ENCODE measurements around the gene PTPN13.

PTPN13 gene

GRCh38 chr4:86721412-86721811 lies 127.3 kb downstream of the PTPN13 start:
- TF ChIP-seq, protein P1, sequence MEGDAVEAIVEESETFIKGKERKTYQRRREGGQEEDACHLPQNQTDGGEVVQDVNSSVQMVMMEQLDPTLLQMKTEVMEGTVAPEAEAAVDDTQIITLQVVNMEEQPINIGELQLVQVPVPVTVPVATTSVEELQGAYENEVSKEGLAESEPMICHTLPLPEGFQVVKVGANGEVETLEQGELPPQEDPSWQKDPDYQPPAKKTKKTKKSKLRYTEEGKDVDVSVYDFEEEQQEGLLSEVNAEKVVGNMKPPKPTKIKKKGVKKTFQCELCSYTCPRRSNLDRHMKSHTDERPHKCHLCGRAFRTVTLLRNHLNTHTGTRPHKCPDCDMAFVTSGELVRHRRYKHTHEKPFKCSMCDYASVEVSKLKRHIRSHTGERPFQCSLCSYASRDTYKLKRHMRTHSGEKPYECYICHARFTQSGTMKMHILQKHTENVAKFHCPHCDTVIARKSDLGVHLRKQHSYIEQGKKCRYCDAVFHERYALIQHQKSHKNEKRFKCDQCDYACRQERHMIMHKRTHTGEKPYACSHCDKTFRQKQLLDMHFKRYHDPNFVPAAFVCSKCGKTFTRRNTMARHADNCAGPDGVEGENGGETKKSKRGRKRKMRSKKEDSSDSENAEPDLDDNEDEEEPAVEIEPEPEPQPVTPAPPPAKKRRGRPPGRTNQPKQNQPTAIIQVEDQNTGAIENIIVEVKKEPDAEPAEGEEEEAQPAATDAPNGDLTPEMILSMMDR (IDR thresholded peaks at IDR 0.05; ENCODE audit: poor library complexity, severe bottlenecking) = no peak
- DNase-seq (ENCODE audit: low spot score) (no peak), ATAC-seq (ENCODE audit: low read depth) (no peak)
- Histone ChIP-seq H3K27me3 (ENCODE audit: insufficient read depth, poor library complexity, severe bottlenecking) (no peaks in the 10 kb centered on the region), H3K4me3 (ENCODE audit: severe bottlenecking) (no peak overlapping the region), H3K36me3 (ENCODE audit: low read depth) (peaks cover 43% of the 10 kb centered on the region), H3K4me1 (ENCODE audit: insufficient read depth, poor library complexity, severe bottlenecking) (peaks cover 7% of the 10 kb centered on the region), H3K27ac (ENCODE audit: poor library complexity, severe bottlenecking) (no peak overlapping the region), H3K9me3 (ENCODE audit: severe bottlenecking) (no peaks in the 10 kb centered on the region)

DNA sequence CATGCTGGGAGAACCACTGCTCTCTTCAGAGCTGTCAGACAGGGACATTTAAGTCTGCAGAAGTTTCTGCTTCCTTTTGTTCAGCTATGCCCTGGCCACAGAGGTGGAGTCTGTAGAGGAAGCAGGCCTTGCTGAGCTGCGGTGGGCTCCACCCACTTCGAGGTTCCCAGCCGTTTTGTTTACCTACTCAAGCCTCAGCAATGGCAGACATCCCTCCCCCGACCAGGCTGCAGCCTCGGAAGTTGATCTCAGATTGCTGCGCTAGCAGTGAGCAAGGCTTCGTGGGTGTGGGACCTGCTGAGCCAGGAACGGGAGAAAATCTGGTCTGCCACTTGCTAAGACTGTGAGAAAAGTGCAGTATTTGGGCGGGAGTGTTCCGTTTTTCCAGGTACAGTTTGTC lies 136.2 kb downstream of the PTPN13 start:
- TF ChIP-seq, protein P1 (IDR thresholded peaks at IDR 0.05; ENCODE audit: poor library complexity, severe bottlenecking) = no peak
- Histone ChIP-seq H3K27me3 (ENCODE audit: insufficient read depth, poor library complexity, severe bottlenecking) (no peaks in the 10 kb centered on the region), H3K27ac (ENCODE audit: poor library complexity, severe bottlenecking) (no peak overlapping the region), H3K4me1 (ENCODE audit: insufficient read depth, poor library complexity, severe bottlenecking) (no peaks in the 10 kb centered on the region), H3K36me3 (ENCODE audit: low read depth) (peaks cover 34% of the 10 kb centered on the region), H3K4me3 (ENCODE audit: severe bottlenecking) (no peak overlapping the region), H3K9me3 (ENCODE audit: severe bottlenecking) (no peaks in the 10 kb centered on the region)
- ATAC-seq (ENCODE audit: low read depth) (no peak), DNase-seq (ENCODE audit: low spot score) (no peak)

DNA sequence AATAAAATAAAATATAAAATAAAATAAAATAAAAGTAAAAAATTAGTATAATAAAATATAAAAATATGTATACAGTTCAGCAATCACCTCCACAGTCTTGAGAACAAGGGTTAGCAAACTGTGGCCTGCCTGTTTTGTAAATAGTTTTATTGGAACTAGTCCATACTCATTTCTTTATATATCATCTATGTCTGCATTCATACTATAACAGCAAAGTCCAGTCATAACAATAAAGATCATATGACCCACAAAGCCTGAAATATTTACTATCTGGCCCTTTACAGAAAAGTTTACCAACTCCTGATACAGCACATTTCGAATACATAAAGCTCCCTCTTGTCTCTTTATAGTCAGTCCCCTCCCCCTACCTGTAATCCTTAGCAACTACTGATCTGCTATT lies 143.1 kb downstream of the PTPN13 start:
- DNase-seq (ENCODE audit: low spot score) = no peak
- Histone ChIP-seq H3K4me3 (ENCODE audit: severe bottlenecking) (no peak overlapping the region), H3K27ac (ENCODE audit: poor library complexity, severe bottlenecking) (no peak overlapping the region), H3K4me1 (ENCODE audit: insufficient read depth, poor library complexity, severe bottlenecking) (no peaks in the 10 kb centered on the region), H3K36me3 (ENCODE audit: low read depth) (peaks cover 80% of the 10 kb centered on the region), H3K27me3 (ENCODE audit: insufficient read depth, poor library complexity, severe bottlenecking) (no peaks in the 10 kb centered on the region), H3K9me3 (ENCODE audit: severe bottlenecking) (peaks cover 6% of the 10 kb centered on the region)
- no peak for ATAC-seq (ENCODE audit: low read depth)
- TF ChIP-seq, protein P1 (IDR thresholded peaks at IDR 0.05; ENCODE audit: poor library complexity, severe bottlenecking) = no peak

GRCh38 chr4:86741846-86742245 lies 147.7 kb downstream of the PTPN13 start:
- Histone ChIP-seq H3K27ac (ENCODE audit: poor library complexity, severe bottlenecking) (no peak overlapping the region), H3K4me3 (ENCODE audit: severe bottlenecking) (no peak overlapping the region), H3K4me1 (ENCODE audit: insufficient read depth, poor library complexity, severe bottlenecking) (no peaks in the 10 kb centered on the region), H3K36me3 (ENCODE audit: low read depth) (peaks cover 60% of the 10 kb centered on the region), H3K9me3 (ENCODE audit: severe bottlenecking) (peaks cover 6% of the 10 kb centered on the region), H3K27me3 (ENCODE audit: insufficient read depth, poor library complexity, severe bottlenecking) (no peaks in the 10 kb centered on the region)
- ATAC-seq (ENCODE audit: low read depth) (no peak), DNase-seq (ENCODE audit: low spot score) (no peak)
- TF ChIP-seq, protein P1 (IDR thresholded peaks at IDR 0.05; ENCODE audit: poor library complexity, severe bottlenecking) = no peak

GRCh38 chr4:86744570-86744969 lies 150.5 kb downstream of the PTPN13 start:
- peaks cover 46% of the 10 kb centered on the region for H3K36me3 ChIP-seq (ENCODE audit: low read depth)
- ATAC-seq (ENCODE audit: low read depth) (no peak), DNase-seq (ENCODE audit: low spot score) (no peak)
- TF ChIP-seq, protein P1 (IDR thresholded peaks at IDR 0.05; ENCODE audit: poor library complexity, severe bottlenecking) = no peak
- no peak overlapping the region for H3K27ac ChIP-seq (ENCODE audit: poor library complexity, severe bottlenecking)
- H3K27me3 ChIP-seq (ENCODE audit: insufficient read depth, poor library complexity, severe bottlenecking) = no peaks in the 10 kb centered on the region
- H3K4me1 ChIP-seq (ENCODE audit: insufficient read depth, poor library complexity, severe bottlenecking) = no peaks in the 10 kb centered on the region
- peaks cover 6% of the 10 kb centered on the region for H3K9me3 ChIP-seq (ENCODE audit: severe bottlenecking)
- no peak overlapping the region for H3K4me3 ChIP-seq (ENCODE audit: severe bottlenecking)

All from RWPE2 (cell line).